Fibroblast of skin of right quadriceps (primary cell): ENCODE data around the gene MALRD1.

ENCODE experiments used
- DNase-seq: peaks from one replicate; pipeline ENCODE4 v3.0.0-alpha.2; 2013

MALRD1 gene

GRCh38 chr10:19579761-19580545 lies 531.4 kb downstream of the MALRD1 start:
- peak; percentile 64 for DNase-seq

GRCh38 chr10:19580691-19581090 lies 532.1 kb downstream of the MALRD1 start:
- DNase-seq: peak; percentile 10

GRCh38 chr10:19588608-19589007 lies 540.0 kb downstream of the MALRD1 start:
- no peak for DNase-seq

- peak; percentile 22 for DNase-seq
Observed at GRCh38 chr10:19592276-19592675, 543.7 kb downstream of the MALRD1 start.

- no peak for DNase-seq
Observed at GRCh38 chr10:19595212-19595845, 546.7 kb downstream of the MALRD1 start.

GRCh38 chr10:19605806-19606205 lies 557.2 kb downstream of the MALRD1 start:
- DNase-seq: no peak

GRCh38 chr10:19606968-19607367 lies 558.4 kb downstream of the MALRD1 start:
- DNase-seq: peak; percentile 1

- DNase-seq: no peak
Observed at GRCh38 chr10:19611775-19612174, 563.2 kb downstream of the MALRD1 start.

GRCh38 chr10:19616966-19617365 lies 568.4 kb downstream of the MALRD1 start:
- no peak for DNase-seq

- no peak for DNase-seq
Observed at GRCh38 chr10:19620811-19621210, 572.2 kb downstream of the MALRD1 start.

GRCh38 chr10:19623321-19623720 lies 574.7 kb downstream of the MALRD1 start:
- no peak for DNase-seq

- DNase-seq: no peak
Observed at GRCh38 chr10:19626156-19626555, 577.6 kb downstream of the MALRD1 start.

GRCh38 chr10:19628767-19629560 lies 580.4 kb downstream of the MALRD1 start:
- no peak for DNase-seq

- peak; percentile 23 for DNase-seq
Observed at GRCh38 chr10:19629567-19629966, 581.0 kb downstream of the MALRD1 start.

GRCh38 chr10:19634163-19634562 lies 585.6 kb downstream of the MALRD1 start:
- no peak for DNase-seq

GRCh38 chr10:19638182-19638895 lies 589.7 kb downstream of the MALRD1 start:
- peak; percentile 86 for DNase-seq

- no peak for DNase-seq
Observed at GRCh38 chr10:19638896-19639233, 590.3 kb downstream of the MALRD1 start.

- no peak for DNase-seq
Observed at GRCh38 chr10:19640566-19641263, 592.1 kb downstream of the MALRD1 start.

GRCh38 chr10:19651549-19651948 lies 602.9 kb downstream of the MALRD1 start:
- peak; percentile 84 for DNase-seq

- no peak for DNase-seq
Observed at GRCh38 chr10:19652750-19653149, 604.1 kb downstream of the MALRD1 start.

GRCh38 chr10:19653931-19654330 lies 605.3 kb downstream of the MALRD1 start:
- DNase-seq: no peak

- DNase-seq: peak; percentile 62
Observed at GRCh38 chr10:19654576-19654975, 606.0 kb downstream of the MALRD1 start.
